ENCODE results near the gene SYNDIG1L.

DNA sequence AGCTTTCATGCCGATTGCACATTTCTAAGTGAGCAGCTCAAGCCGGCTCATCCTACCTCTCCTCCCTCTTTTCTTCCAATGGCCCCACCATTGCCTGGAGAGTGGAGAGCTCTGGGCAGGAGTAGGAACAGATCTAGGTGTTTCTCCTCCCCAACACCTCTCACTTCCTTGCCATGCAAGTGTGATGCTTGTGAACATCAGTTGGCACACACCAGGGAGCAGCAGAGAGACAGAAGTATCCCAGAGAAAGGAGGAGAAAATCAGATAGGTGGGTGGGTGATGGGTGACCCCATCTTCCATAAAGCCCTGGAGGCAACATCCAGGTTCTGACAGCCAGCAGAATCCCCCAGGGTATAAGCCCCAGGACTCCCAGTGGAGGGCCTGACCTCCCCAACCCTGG is 39.3 kb upstream of the SYNDIG1L start:
- TF ChIP-seq CTCF (IDR thresholded peaks at IDR 0.05) (no peak), POLR2A (IDR thresholded peaks at IDR 0.05) (no peak)

Data from testis (tissue), 2 donors.